Cardiac muscle cell (in vitro differentiated cells and primary cell): ENCODE data around the gene DCT. TPM values are rescaled to one million over a fixed set of nuclear protein-coding genes. Genes with fewer than 3 reads are reported as not detected.

Experiments
- DNase-seq, 2 donors: peaks; one replicate each; pipeline versions ENCODE4 v3.0.0 to v3.0.0-alpha.2; 2010 to 2017; ENCODE audit warnings: low read depth in 1 of 2, low spot score in 1 of 2
- H3K27ac ChIP-seq: fragments of 200-600 bp; sonication (generic); 2 replicates; pipeline ENCODE4 v1.5.1; 2016
- H3K27me3 ChIP-seq: fragments of 200-600 bp; sonication (generic); 2 replicates; pipeline ENCODE4 v1.6.0; 2016; ENCODE audit warnings: control low read depth
- H3K36me3 ChIP-seq: fragments of 200-600 bp; sonication (generic); 2 replicates; pipeline ENCODE4 v1.5.1; 2016; ENCODE audit warnings: control low read depth
- H3K4me1 ChIP-seq: fragments of 200-600 bp; sonication (generic); 2 replicates; pipeline ENCODE4 v1.8.1; 2017; ENCODE audit warnings: low read depth, mild to moderate bottlenecking, mixed run types
- H3K4me3 ChIP-seq: fragments of 200-600 bp; sonication (generic); 2 replicates; pipeline ENCODE4 v1.5.1; 2016; ENCODE audit warnings: mild to moderate bottlenecking
- H3K9me3 ChIP-seq: fragments of 200-600 bp; sonication (generic); 2 replicates; pipeline ENCODE4 v1.5.1; 2017; ENCODE audit warnings: low read depth, mild to moderate bottlenecking, control low read depth
- polyA plus RNA-seq: library from polyadenylated mRNA; unstranded; fragments of >200 nt; fragmentation: Nextera tagmentation; extraction: Ambion mirVana; gene quantifications from 2 replicates; pipeline ENCODE4 v1.2.1, GENCODE V29; 2016
- total RNA-seq: library from RNA; depleted of rRNA; stranded (reverse); fragments of >200 nt; gene quantifications from 2 replicates; pipeline ENCODE4 v1.2.3, GENCODE V29; 2016
- TF ChIP-seq, protein P1 (sequence below): IDR thresholded peaks from 2 replicates; pipeline ENCODE4 v1.5.1; 2012; ENCODE audit warnings: low read depth, mild to moderate bottlenecking, low read length

The DCT gene
- total and polyA plus RNA-seq, 2 experiments from 2014 or later = 0.18 TPM; not detected in 1

DNA sequence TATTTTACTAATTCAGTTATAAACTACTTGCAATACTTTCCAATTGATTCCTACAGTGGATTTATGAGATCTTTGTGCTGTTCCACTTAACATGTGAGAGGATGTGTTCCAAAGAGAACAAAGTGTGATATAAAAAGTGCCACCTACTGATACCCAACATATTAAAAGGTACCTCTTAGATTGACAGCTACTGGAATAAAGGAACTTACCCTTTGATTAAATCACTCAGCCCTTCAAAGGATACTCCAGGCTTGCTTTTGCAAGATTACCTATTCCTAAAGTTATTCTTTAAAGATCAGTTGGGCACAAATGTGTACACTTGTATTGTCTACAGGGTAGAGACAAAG lies 65.9 kb downstream of the DCT start:
- H3K36me3 ChIP-seq = no peaks in the 10 kb centered on the region
- no peak for DNase-seq
- TF ChIP-seq, protein P1, sequence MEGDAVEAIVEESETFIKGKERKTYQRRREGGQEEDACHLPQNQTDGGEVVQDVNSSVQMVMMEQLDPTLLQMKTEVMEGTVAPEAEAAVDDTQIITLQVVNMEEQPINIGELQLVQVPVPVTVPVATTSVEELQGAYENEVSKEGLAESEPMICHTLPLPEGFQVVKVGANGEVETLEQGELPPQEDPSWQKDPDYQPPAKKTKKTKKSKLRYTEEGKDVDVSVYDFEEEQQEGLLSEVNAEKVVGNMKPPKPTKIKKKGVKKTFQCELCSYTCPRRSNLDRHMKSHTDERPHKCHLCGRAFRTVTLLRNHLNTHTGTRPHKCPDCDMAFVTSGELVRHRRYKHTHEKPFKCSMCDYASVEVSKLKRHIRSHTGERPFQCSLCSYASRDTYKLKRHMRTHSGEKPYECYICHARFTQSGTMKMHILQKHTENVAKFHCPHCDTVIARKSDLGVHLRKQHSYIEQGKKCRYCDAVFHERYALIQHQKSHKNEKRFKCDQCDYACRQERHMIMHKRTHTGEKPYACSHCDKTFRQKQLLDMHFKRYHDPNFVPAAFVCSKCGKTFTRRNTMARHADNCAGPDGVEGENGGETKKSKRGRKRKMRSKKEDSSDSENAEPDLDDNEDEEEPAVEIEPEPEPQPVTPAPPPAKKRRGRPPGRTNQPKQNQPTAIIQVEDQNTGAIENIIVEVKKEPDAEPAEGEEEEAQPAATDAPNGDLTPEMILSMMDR = no peak
- H3K9me3 ChIP-seq = no peaks in the 10 kb centered on the region
- H3K4me3 ChIP-seq = no peak overlapping the region
- H3K4me1 ChIP-seq = peaks cover 46% of the 10 kb centered on the region
- no peaks in the 10 kb centered on the region for H3K27me3 ChIP-seq
- H3K27ac ChIP-seq = peak overlapping the region; percentile 69

DNA sequence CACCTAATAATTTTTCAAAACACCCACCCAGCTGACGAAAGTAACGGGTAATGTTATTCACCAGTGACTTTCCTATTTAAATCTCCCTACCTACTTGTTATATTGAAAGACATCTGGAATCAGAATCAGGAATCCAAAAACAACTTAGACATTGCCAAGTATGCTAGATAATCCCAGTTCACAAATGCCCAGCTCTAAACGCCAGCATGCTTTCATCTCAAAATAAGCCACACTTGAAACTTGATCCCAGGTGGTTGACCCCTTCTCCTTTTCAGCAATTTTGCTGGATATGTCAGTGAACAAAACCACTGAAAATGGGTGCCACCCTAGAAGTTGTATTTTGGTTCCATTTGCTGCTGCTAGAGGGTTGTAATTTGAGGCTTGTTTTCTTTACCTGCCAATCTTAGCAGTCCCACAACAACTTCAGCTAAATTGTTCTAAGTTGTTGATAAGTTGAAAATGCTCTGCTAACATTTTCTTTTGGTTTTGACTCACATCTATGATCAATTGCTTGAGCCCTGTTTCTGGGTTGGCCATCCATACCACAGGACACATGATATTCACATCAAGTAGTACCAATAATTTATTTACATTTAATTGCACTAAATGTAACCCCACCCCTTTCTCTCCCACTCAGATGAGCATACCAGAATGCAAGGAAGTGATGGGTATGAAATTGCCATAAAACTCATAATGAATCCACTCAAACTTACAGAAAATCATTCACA lies 66.4 kb downstream of the DCT start:
- H3K4me1 ChIP-seq = peaks cover 50% of the 10 kb centered on the region
- no peaks in the 10 kb centered on the region for H3K27me3 ChIP-seq
- TF ChIP-seq, protein P1 = no peak
- no peak overlapping the region for H3K4me3 ChIP-seq
- H3K27ac ChIP-seq = peak overlapping the region; percentile 69
- H3K9me3 ChIP-seq = no peaks in the 10 kb centered on the region
- DNase-seq = no peak
- H3K36me3 ChIP-seq = no peaks in the 10 kb centered on the region

DNA sequence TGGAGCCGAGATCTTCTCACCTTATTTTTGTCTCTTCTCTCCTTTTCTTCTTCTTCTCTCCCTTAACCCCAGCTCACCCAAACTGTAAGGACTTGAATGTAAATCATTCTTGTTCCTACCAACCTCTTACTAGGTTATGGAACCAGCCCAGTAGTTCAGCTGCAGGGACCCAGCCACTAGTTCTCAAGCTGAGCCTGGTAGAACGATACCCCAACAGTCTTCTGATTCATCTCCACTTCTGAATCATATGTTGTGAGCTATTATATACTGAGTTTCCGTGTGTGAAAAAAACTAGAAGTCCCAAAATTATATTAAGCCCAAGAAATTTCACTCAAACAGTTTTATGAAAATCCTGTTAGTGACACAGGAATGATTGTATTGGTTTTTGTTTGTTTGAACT lies 67.7 kb downstream of the DCT start:
- H3K9me3 ChIP-seq = no peaks in the 10 kb centered on the region
- H3K36me3 ChIP-seq = no peaks in the 10 kb centered on the region
- no peak overlapping the region for H3K4me3 ChIP-seq
- TF ChIP-seq, protein P1 = no peak
- no peaks in the 10 kb centered on the region for H3K27me3 ChIP-seq
- no peak for DNase-seq
- peaks cover 58% of the 10 kb centered on the region for H3K4me1 ChIP-seq
- H3K27ac ChIP-seq = no peak overlapping the region

DNA sequence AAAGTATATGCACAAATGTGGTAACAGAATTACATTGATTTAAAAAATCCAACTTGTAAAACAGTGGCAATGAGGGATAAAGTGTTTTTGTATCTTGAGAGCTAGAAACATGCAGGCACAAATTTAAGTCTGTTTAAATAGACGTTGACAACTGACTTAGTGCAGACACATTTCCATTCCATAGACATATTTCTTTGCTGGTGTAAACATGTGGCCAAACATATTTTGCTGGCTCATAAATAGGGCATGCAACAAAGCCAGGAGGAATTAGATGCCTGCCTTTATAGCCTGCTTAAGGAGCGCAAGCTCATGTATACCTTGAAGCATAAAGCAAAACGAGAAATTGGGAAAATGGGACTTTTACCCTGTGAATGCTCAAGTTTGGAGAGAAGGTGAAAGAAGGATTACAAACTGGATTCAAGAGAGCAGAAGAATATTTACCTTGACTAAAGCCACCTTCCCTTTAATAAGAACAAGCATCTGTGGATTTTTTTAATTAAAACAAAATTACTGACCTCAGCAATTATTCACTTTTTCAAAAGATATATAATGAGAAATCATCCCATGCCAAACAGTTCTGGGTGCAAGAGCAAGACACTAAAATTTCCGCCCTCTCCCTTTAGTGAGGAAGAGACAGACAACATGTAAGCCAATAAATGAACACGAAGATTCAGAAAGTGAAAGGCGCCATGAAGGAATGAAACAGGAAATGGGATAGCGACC lies 71.0 kb downstream of the DCT start:
- DNase-seq = no peak
- H3K36me3 ChIP-seq = no peaks in the 10 kb centered on the region

DNA sequence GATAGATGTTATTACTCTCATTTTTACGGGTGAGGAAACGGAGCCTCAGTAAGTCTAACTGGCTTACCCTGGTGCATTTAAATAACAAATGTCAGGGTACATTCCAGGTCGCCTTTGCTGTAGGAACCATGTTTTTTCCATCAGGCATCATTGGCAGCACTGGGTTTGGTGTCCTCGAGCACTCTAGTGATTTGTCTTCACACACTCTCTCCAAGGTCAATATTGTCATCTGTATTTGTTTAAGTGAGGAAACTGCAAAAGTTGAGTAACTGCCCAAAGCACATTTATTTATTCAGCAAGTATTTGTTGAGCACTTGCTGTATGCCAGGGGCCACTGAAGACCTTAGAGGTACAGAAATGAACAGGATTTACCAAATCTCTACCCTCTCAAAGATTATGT lies 78.6 kb downstream of the DCT start:
- H3K36me3 ChIP-seq = no peaks in the 10 kb centered on the region
- H3K4me3 ChIP-seq = no peak overlapping the region
- no peaks in the 10 kb centered on the region for H3K27me3 ChIP-seq
- peaks cover 16% of the 10 kb centered on the region for H3K4me1 ChIP-seq
- DNase-seq = no peak
- H3K9me3 ChIP-seq = no peaks in the 10 kb centered on the region
- H3K27ac ChIP-seq = no peak overlapping the region
- TF ChIP-seq, protein P1 = no peak

More for the DNA sequence above, 71.0 kb downstream of the DCT start:
- TF ChIP-seq, protein P1 = no peak
- Histone ChIP-seq H3K27me3 (no peaks in the 10 kb centered on the region), H3K27ac (no peak overlapping the region), H3K4me3 (no peak overlapping the region), H3K4me1 (peaks cover 31% of the 10 kb centered on the region), H3K9me3 (no peaks in the 10 kb centered on the region)
